HepG2 (cell line): ENCODE measurements around the gene SLC34A3. TPM values are rescaled to one million over a fixed set of nuclear protein-coding genes. Genes with fewer than 3 reads are reported as not detected.

Experiments used
- AGO2 ChIP-seq: fragments of 200-400 bp; formaldehyde crosslinking; optimal IDR thresholded peaks from 2 replicates; pipeline ENCODE3; 2017; ENCODE audit warnings: mild to moderate bottlenecking, low read depth, low read length, moderate library complexity
- CEBPG ChIP-seq: IDR thresholded peaks from 2 replicates; pipeline ENCODE4 v1.6.1; 2016
- HOXA3 ChIP-seq: sonication (generic); formaldehyde crosslinking; IDR thresholded peaks from 2 replicates; pipeline ENCODE4 v1.5.0; 2020; ENCODE audit warnings: missing genetic modification reagents
- MTA1 ChIP-seq: sonication (generic); formaldehyde crosslinking; IDR thresholded peaks from 2 replicates; pipeline ENCODE4 v1.4.0; 2020; ENCODE audit warnings: missing genetic modification reagents, mild to moderate bottlenecking, borderline replicate concordance
- NR2C2 ChIP-seq: sonication (generic); formaldehyde crosslinking; IDR thresholded peaks from 2 replicates; pipeline ENCODE4 v1.4.0; 2020; ENCODE audit warnings: missing genetic modification reagents, mild to moderate bottlenecking, moderate library complexity, borderline replicate concordance
- PTBP1 ChIP-seq: fragments of 200-400 bp; formaldehyde crosslinking; IDR thresholded peaks from 2 replicates; pipeline ENCODE4 v1.6.1; 2018; ENCODE audit warnings: low read length, low read depth; ENCODE audit not compliant: poor library complexity, severe bottlenecking
- RARG ChIP-seq: sonication (generic); formaldehyde crosslinking; IDR thresholded peaks from 2 replicates; pipeline ENCODE4 v1.4.0; 2020; ENCODE audit warnings: low read depth, mild to moderate bottlenecking, missing genetic modification reagents
- RFX5 ChIP-seq: IDR thresholded peaks from 2 replicates; pipeline ENCODE4 v1.6.1; 2011; ENCODE audit warnings: low read depth, low read length, improper control_type of control experiment
- RFXAP ChIP-seq: sonication (generic); formaldehyde crosslinking; IDR thresholded peaks from 2 replicates; pipeline ENCODE4 v1.4.0; 2020; ENCODE audit warnings: missing genetic modification reagents, borderline replicate concordance
- ZBTB21 ChIP-seq: sonication (generic); formaldehyde crosslinking; IDR thresholded peaks from 2 replicates; pipeline ENCODE4 v1.4.0; 2020; ENCODE audit warnings: missing genetic modification reagents
- ZBTB38 ChIP-seq: sonication (generic); formaldehyde crosslinking; IDR thresholded peaks from 2 replicates; pipeline ENCODE4 v1.5.1; 2020; ENCODE audit warnings: mild to moderate bottlenecking, missing genetic modification reagents
- ZIK1 ChIP-seq: sonication (generic); formaldehyde crosslinking; IDR thresholded peaks from 2 replicates; pipeline ENCODE4 v1.5.0; 2020; ENCODE audit warnings: mild to moderate bottlenecking, low read depth, missing genetic modification reagents, borderline replicate concordance
- polyA plus RNA-seq, 8 experiments: library from polyadenylated mRNA; depleted of rRNA in 3 of 8; stranded (reverse) in 7 of 8; unstranded in 1 of 8; fragments of >200 nt; fragmentation: Illumina TruSeq in 4 of 8; extraction: Trizol in 4 of 8; gene quantifications; 2 replicates each; pipeline versions ENCODE4 v1.2.1 to v1.2.3, GENCODE V29; 2011 to 2016; ENCODE audit warnings: low read depth in 4 of 8, missing spikeins in 1 of 8, mixed read lengths in 1 of 8; ENCODE audit not compliant: insufficient read depth in 1 of 8
- total RNA-seq, 5 experiments: library from RNA; depleted of rRNA; stranded (reverse); fragments of >200 nt; fragmentation: Illumina TruSeq; extraction: Trizol; gene quantifications; 2 replicates each; pipeline ENCODE4 v1.2.3, GENCODE V29; 2016; ENCODE audit warnings: low read depth in 1 of 5
- TF ChIP-seq, protein P1 (sequence below): sonication (generic); formaldehyde crosslinking; IDR thresholded peaks from 2 replicates; pipeline ENCODE4 v1.4.0; 2020; ENCODE audit warnings: mild to moderate bottlenecking, missing genetic modification reagents
- TF ChIP-seq, protein P2 (sequence below): sonication (generic); formaldehyde crosslinking; IDR thresholded peaks from 2 replicates; pipeline ENCODE4 v1.5.1; 2020; ENCODE audit warnings: mild to moderate bottlenecking, moderate library complexity, missing genetic modification reagents
- TF ChIP-seq, protein P3 (sequence below): sonication (generic); formaldehyde crosslinking; IDR thresholded peaks from 2 replicates; pipeline ENCODE4 v1.9.0; 2022; ENCODE audit warnings: low read depth, missing genetic modification reagents
- TF ChIP-seq, protein P4 (sequence below): sonication (generic); formaldehyde crosslinking; IDR thresholded peaks from 2 replicates; pipeline ENCODE4 v1.4.0; 2020; ENCODE audit warnings: missing genetic modification reagents
- TF ChIP-seq, protein P5 (sequence below): IDR thresholded peaks from 2 replicates; pipeline ENCODE4 v1.6.1; 2016; ENCODE audit warnings: low read depth, borderline replicate concordance

Gene SLC34A3
- total and polyA plus RNA-seq, 2 of the 13 experiments (the other 11 are each of a cell fraction or from before 2014, with no cell fraction given) = 0.07 to 1.0 TPM

DNA sequence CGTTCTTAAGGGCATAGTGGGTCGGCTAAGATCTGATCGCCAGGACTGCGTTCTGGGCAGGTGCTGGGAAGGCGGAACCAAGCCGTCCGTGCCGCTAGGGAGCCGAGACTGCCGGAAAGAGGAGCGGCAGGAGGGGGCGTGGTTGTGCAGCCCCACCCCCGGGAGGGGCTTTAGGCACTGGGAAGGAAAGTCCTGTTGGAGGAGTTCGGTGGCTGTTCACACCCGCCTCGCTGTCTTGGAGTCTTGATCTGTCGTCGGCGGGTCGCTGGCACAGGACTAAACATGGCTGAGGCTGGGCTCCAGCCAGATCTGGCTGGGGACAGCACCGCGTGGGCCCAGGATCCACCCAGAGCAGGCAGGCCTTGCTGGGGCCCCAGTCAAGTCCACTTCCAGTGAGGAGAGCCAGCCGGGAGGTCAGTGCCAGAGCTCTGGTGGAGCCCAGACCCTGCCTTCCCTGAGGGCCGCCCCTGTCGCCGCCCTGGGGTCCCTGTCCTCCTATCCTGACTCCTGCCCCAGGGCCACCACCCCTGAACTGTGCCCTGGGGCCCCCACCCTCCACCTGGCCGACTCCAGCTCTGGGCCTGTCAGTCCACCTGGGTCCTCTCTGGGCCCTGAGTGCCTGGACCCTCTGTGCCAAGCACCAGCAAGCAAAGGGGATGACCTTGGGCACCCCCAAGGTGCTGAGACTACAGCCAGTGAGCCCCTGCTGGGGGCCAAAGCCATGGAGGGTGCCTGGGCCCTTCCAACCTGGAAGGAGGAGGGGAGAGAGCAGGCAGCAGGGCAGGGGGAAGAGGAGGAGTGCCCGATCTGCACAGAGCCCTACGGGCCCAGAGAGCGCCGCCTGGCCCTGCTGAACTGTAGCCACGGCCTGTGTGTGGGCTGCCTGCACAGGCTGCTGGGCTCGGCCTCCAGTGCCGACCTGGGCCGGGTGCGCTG is 13.2 kb upstream of the SLC34A3 start (continued):
- TF ChIP-seq, protein P1, sequence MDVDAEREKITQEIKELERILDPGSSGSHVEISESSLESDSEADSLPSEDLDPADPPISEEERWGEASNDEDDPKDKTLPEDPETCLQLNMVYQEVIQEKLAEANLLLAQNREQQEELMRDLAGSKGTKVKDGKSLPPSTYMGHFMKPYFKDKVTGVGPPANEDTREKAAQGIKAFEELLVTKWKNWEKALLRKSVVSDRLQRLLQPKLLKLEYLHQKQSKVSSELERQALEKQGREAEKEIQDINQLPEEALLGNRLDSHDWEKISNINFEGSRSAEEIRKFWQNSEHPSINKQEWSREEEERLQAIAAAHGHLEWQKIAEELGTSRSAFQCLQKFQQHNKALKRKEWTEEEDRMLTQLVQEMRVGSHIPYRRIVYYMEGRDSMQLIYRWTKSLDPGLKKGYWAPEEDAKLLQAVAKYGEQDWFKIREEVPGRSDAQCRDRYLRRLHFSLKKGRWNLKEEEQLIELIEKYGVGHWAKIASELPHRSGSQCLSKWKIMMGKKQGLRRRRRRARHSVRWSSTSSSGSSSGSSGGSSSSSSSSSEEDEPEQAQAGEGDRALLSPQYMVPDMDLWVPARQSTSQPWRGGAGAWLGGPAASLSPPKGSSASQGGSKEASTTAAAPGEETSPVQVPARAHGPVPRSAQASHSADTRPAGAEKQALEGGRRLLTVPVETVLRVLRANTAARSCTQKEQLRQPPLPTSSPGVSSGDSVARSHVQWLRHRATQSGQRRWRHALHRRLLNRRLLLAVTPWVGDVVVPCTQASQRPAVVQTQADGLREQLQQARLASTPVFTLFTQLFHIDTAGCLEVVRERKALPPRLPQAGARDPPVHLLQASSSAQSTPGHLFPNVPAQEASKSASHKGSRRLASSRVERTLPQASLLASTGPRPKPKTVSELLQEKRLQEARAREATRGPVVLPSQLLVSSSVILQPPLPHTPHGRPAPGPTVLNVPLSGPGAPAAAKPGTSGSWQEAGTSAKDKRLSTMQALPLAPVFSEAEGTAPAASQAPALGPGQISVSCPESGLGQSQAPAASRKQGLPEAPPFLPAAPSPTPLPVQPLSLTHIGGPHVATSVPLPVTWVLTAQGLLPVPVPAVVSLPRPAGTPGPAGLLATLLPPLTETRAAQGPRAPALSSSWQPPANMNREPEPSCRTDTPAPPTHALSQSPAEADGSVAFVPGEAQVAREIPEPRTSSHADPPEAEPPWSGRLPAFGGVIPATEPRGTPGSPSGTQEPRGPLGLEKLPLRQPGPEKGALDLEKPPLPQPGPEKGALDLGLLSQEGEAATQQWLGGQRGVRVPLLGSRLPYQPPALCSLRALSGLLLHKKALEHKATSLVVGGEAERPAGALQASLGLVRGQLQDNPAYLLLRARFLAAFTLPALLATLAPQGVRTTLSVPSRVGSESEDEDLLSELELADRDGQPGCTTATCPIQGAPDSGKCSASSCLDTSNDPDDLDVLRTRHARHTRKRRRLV = peak; percentile 87; the same call in 1 of the 2 replicates
- peak; percentile 25 for TF ChIP-seq PTBP1
- no peak for TF ChIP-seq ZBTB38 (CRISPR knock-in tag)
- TF ChIP-seq, protein P2, sequence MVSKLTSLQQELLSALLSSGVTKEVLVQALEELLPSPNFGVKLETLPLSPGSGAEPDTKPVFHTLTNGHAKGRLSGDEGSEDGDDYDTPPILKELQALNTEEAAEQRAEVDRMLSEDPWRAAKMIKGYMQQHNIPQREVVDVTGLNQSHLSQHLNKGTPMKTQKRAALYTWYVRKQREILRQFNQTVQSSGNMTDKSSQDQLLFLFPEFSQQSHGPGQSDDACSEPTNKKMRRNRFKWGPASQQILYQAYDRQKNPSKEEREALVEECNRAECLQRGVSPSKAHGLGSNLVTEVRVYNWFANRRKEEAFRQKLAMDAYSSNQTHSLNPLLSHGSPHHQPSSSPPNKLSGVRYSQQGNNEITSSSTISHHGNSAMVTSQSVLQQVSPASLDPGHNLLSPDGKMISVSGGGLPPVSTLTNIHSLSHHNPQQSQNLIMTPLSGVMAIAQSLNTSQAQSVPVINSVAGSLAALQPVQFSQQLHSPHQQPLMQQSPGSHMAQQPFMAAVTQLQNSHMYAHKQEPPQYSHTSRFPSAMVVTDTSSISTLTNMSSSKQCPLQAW = peak; percentile 33; the same call in 1 of the 2 replicates
- TF ChIP-seq, protein P3, sequence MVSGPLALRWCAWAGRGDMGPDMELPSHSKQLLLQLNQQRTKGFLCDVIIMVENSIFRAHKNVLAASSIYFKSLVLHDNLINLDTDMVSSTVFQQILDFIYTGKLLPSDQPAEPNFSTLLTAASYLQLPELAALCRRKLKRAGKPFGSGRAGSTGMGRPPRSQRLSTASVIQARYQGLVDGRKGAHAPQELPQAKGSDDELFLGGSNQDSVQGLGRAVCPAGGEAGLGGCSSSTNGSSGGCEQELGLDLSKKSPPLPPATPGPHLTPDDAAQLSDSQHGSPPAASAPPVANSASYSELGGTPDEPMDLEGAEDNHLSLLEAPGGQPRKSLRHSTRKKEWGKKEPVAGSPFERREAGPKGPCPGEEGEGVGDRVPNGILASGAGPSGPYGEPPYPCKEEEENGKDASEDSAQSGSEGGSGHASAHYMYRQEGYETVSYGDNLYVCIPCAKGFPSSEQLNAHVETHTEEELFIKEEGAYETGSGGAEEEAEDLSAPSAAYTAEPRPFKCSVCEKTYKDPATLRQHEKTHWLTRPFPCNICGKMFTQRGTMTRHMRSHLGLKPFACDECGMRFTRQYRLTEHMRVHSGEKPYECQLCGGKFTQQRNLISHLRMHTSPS = peak; percentile 7
- no peak for TF ChIP-seq ZBTB21 (CRISPR knock-in tag)
- TF ChIP-seq NR2C2 = no peak
- TF ChIP-seq MTA1 (CRISPR knock-in tag) = peak; percentile 14; the same call in 1 of the 2 replicates
- no peak for TF ChIP-seq RFXAP (CRISPR knock-in tag)
- no peak for TF ChIP-seq CEBPG
- TF ChIP-seq AGO2 = peak; percentile 87
- TF ChIP-seq, protein P4, sequence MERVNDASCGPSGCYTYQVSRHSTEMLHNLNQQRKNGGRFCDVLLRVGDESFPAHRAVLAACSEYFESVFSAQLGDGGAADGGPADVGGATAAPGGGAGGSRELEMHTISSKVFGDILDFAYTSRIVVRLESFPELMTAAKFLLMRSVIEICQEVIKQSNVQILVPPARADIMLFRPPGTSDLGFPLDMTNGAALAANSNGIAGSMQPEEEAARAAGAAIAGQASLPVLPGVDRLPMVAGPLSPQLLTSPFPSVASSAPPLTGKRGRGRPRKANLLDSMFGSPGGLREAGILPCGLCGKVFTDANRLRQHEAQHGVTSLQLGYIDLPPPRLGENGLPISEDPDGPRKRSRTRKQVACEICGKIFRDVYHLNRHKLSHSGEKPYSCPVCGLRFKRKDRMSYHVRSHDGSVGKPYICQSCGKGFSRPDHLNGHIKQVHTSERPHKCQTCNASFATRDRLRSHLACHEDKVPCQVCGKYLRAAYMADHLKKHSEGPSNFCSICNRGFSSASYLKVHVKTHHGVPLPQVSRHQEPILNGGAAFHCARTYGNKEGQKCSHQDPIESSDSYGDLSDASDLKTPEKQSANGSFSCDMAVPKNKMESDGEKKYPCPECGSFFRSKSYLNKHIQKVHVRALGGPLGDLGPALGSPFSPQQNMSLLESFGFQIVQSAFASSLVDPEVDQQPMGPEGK = peak; percentile 87
- TF ChIP-seq ZIK1 = peak; percentile 82
- TF ChIP-seq HOXA3 = peak; percentile 49; the same call in 1 of the 2 replicates
- TF ChIP-seq RFX5 = no peak
- TF ChIP-seq RARG = no peak
- TF ChIP-seq, protein P5, sequence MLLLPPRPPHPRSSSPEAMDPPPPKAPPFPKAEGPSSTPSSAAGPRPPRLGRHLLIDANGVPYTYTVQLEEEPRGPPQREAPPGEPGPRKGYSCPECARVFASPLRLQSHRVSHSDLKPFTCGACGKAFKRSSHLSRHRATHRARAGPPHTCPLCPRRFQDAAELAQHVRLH (CRISPR knock-in tag) = 0 out of 2 replicates have a peak, but pooled peaks have one; percentile 7
